Measurements from ENCODE around the gene ZZZ3.
"Not testable (repeated sequence)": the region's sequence is repeated elsewhere in the genome, so short reads cannot be mapped to it uniquely, and the experiment has no call there.

The ZZZ3 gene

GRCh38 chr1:77683160-77684148 is 996 bp upstream of the ZZZ3 start:
- H3K4me3 ChIP-seq (ENCODE audit: control insufficient read depth, low read depth, low read length): peak overlapping the region; percentile 86
- TF ChIP-seq, protein P1, sequence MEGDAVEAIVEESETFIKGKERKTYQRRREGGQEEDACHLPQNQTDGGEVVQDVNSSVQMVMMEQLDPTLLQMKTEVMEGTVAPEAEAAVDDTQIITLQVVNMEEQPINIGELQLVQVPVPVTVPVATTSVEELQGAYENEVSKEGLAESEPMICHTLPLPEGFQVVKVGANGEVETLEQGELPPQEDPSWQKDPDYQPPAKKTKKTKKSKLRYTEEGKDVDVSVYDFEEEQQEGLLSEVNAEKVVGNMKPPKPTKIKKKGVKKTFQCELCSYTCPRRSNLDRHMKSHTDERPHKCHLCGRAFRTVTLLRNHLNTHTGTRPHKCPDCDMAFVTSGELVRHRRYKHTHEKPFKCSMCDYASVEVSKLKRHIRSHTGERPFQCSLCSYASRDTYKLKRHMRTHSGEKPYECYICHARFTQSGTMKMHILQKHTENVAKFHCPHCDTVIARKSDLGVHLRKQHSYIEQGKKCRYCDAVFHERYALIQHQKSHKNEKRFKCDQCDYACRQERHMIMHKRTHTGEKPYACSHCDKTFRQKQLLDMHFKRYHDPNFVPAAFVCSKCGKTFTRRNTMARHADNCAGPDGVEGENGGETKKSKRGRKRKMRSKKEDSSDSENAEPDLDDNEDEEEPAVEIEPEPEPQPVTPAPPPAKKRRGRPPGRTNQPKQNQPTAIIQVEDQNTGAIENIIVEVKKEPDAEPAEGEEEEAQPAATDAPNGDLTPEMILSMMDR (conservative IDR thresholded peaks at IDR 0.05; ENCODE audit: control insufficient read depth, insufficient read depth, low read depth, low read length): peak; percentile 42
- peak; percentile 83 for DNase-seq (ENCODE audit: low read depth)

DNA sequence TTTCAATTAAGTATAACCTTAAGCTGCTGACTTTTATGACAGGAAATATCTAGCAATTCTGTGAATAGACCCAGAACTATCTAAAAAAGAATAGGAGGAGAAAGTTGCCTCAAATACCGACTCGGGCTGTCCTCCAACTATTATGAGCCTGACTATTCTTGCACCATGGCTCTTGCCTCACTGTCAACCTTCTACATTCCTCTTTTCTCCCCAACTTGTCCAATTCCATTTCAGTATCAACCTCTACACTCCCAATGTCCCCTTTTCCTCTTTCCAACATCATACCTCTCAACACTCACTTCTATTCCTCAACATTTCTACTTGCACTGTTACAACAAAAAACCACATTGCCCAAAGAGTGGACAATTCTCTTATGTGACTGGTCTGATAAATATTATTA is 2.3 kb downstream of the ZZZ3 start:
- peak; percentile 24 for DNase-seq (ENCODE audit: low read depth)
- no peak overlapping the region for H3K4me3 ChIP-seq (ENCODE audit: control insufficient read depth, low read depth, low read length)
- TF ChIP-seq, protein P1 (conservative IDR thresholded peaks at IDR 0.05; ENCODE audit: control insufficient read depth, insufficient read depth, low read depth, low read length): no peak

GRCh38 chr1:77678660-77679610 is 3.5 kb downstream of the ZZZ3 start:
- TF ChIP-seq, protein P1 (conservative IDR thresholded peaks at IDR 0.05; ENCODE audit: control insufficient read depth, insufficient read depth, low read depth, low read length): no peak
- no peak overlapping the region for H3K4me3 ChIP-seq (ENCODE audit: control insufficient read depth, low read depth, low read length)
- no peak for DNase-seq (ENCODE audit: low read depth)

DNA sequence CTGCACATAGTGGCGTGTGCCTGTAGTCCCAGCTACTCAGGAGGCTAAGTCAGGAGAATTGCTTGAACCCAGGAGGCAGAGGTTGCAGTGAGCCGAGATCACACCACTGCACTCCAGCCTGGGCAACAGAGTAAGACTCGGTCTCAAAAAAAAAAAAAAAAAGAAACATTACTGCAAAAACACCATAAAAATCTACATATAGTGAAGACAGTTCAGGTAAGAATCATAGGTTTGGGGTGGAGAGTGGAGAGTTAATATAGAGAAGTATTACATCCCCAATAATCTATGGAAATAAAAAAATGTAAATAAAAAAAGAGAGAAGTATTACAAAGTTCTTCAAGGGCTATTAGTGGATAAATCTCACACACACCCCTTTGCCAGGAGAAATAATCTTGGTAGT is 7.7 kb downstream of the ZZZ3 start:
- DNase-seq (ENCODE audit: low read depth); H3K4me3 ChIP-seq (ENCODE audit: control insufficient read depth, low read depth, low read length): not testable (repeated sequence)

DNA sequence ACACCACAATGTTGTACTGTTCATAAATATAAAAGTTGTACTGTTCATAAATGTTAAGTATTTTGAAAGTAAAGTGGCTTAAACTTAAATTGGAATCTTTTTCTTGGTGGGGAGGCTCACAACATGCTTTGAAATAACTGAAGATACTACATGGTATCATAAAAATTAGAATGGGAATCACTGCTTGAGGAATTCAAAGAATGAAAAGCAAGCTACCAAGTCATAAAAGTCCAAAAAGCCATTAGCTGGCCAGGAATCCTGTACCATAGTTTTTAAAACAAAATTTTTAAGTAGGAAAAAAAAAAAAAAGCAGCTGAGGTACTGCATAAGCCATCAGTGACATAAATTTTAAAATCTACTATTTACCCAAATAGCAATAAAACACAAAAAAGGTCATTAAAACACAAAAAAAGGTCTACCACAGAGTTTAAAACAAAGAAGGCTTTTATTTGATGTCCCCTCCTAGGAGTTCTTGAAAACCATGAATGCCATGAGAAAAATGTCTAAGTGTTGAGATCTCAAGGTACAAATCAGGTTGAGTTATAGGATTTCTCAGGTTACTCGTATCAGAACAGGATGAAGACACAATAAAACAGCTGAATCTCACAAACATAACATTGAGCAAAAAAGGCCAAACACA is 8.6 kb downstream of the ZZZ3 start:
- H3K4me3 ChIP-seq (ENCODE audit: control insufficient read depth, low read depth, low read length): no peak overlapping the region
- TF ChIP-seq, protein P1 (conservative IDR thresholded peaks at IDR 0.05; ENCODE audit: control insufficient read depth, insufficient read depth, low read depth, low read length): no peak
- DNase-seq (ENCODE audit: low read depth): no peak

DNA sequence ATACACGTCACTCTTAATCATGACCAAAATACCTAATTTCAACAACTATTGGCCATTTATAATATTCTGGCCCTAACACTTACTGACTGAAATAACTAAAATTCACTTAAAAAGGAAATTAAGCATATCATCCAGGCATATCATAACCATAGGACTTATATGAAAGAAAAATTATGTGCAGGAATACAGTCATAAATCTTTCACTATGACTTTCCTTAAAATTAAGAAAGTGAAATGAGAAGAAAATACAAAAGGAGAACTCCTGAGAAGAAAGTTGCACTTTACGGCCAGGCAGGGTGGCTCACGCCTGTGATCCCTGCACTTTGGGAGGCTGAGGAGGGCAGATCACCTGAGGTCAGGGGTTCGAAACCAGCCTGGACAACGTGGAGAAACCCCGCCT is 9.4 kb downstream of the ZZZ3 start:
- H3K4me3 ChIP-seq (ENCODE audit: control insufficient read depth, low read depth, low read length): no peak overlapping the region
- no peak for DNase-seq (ENCODE audit: low read depth)
- TF ChIP-seq, protein P1 (conservative IDR thresholded peaks at IDR 0.05; ENCODE audit: control insufficient read depth, insufficient read depth, low read depth, low read length): no peak
